Mesenchymal stem cell (in vitro differentiated cells and primary cell): ENCODE data around the gene TNP2.

Source experiments
- DNase-seq: peaks from one replicate; pipeline ENCODE4 v3.0.0-alpha.2; 2013
- H2AFZ ChIP-seq: one replicate; pipeline ENCODE4 v1.6.1; 2013; ENCODE audit warnings: low read depth, mild to moderate bottlenecking, control low read depth, inconsistent platforms, low read length, moderate library complexity
- H2AK5ac ChIP-seq: 2 replicates; pipeline ENCODE4 v1.6.1; 2013; ENCODE audit warnings: low read length, moderate library complexity, mild to moderate bottlenecking, inconsistent platforms; ENCODE audit not compliant: severe bottlenecking
- H2BK120ac ChIP-seq: one replicate; pipeline ENCODE4 v1.6.1; 2013; ENCODE audit warnings: low read depth, mild to moderate bottlenecking, inconsistent platforms, low read length, moderate library complexity
- H2BK12ac ChIP-seq, 2 experiments: one replicate each; pipeline ENCODE4 v1.6.1; 2013; ENCODE audit warnings: inconsistent platforms in 2 of 2, low read length in 2 of 2, mild to moderate bottlenecking in 2 of 2, moderate library complexity in 2 of 2, control low read depth in 1 of 2
- H2BK15ac ChIP-seq: one replicate; pipeline ENCODE4 v1.6.1; 2013; ENCODE audit warnings: mild to moderate bottlenecking, low read depth, inconsistent platforms; ENCODE audit not compliant: poor library complexity, severe bottlenecking
- H2BK5ac ChIP-seq: 2 replicates; pipeline ENCODE4 v1.6.1; 2013; ENCODE audit warnings: low read depth, mild to moderate bottlenecking, low read length, control low read depth, inconsistent platforms; ENCODE audit not compliant: poor library complexity, severe bottlenecking
- H3K14ac ChIP-seq, 2 experiments: one replicate each; pipeline ENCODE4 v1.6.1; 2013; ENCODE audit warnings: inconsistent platforms in 2 of 2, low read length in 2 of 2, control low read depth in 1 of 2, mild to moderate bottlenecking in 1 of 2, moderate library complexity in 1 of 2
- H3K18ac ChIP-seq, 2 experiments: one replicate each; pipeline ENCODE4 v1.6.1; 2013; ENCODE audit warnings: inconsistent platforms in 2 of 2, low read length in 2 of 2, control low read depth in 1 of 2, low read depth in 1 of 2, mild to moderate bottlenecking in 1 of 2
- H3K23ac ChIP-seq, 2 experiments: one replicate each; pipeline ENCODE4 v1.6.1; 2013; ENCODE audit warnings: inconsistent platforms in 2 of 2, low read length in 2 of 2, mild to moderate bottlenecking in 2 of 2, moderate library complexity in 2 of 2, control low read depth in 1 of 2
- H3K27ac ChIP-seq: 2 replicates; pipeline ENCODE4 v1.5.1; 2013; ENCODE audit warnings: mild to moderate bottlenecking, moderate library complexity, low read length, control low read depth, inconsistent platforms; ENCODE audit not compliant: poor library complexity, severe bottlenecking
- H3K27me3 ChIP-seq, 2 experiments: 2 replicates each; pipeline versions ENCODE4 v1.6.1 to v1.7.0; 2013; ENCODE audit warnings: low read length in 2 of 2, mild to moderate bottlenecking in 2 of 2, moderate library complexity in 2 of 2, control low read depth in 1 of 2, inconsistent platforms in 1 of 2; ENCODE audit not compliant: control insufficient read depth in 1 of 2, insufficient read depth in 1 of 2
- H3K36me3 ChIP-seq, 2 experiments: 2 replicates each; pipeline versions ENCODE4 v1.6.1 to v1.7.0; 2013; ENCODE audit warnings: low read length in 2 of 2, control low read depth in 1 of 2, inconsistent platforms in 1 of 2, low read depth in 1 of 2, mild to moderate bottlenecking in 1 of 2; ENCODE audit not compliant: insufficient read depth in 2 of 2, control insufficient read depth in 1 of 2
- H3K4ac ChIP-seq, 2 experiments: one replicate each; pipeline ENCODE4 v1.6.1; 2013; ENCODE audit warnings: inconsistent platforms in 2 of 2, low read length in 2 of 2, mild to moderate bottlenecking in 2 of 2, moderate library complexity in 2 of 2, control low read depth in 1 of 2, low read depth in 1 of 2
- H3K4me1 ChIP-seq: 2 replicates; pipeline ENCODE4 v1.6.1; 2013; ENCODE audit warnings: low read depth, low read length, control low read depth; ENCODE audit not compliant: control insufficient read depth, insufficient read depth
- H3K4me2 ChIP-seq: 2 replicates; pipeline ENCODE4 v1.6.1; 2013; ENCODE audit warnings: low read length, mild to moderate bottlenecking, inconsistent platforms; ENCODE audit not compliant: poor library complexity, severe bottlenecking
- H3K4me3 ChIP-seq, 2 experiments: 2 replicates each; pipeline versions ENCODE4 v1.5.1 to v1.7.0; 2013; ENCODE audit warnings: low read length in 2 of 2, mild to moderate bottlenecking in 2 of 2, control low read depth in 1 of 2, low read depth in 1 of 2; ENCODE audit not compliant: insufficient read depth in 1 of 2
- H3K79me1 ChIP-seq: replicated peaks from 2 replicates; pipeline ENCODE4 v1.6.1; 2013; ENCODE audit warnings: mild to moderate bottlenecking, control low read depth, low read length, inconsistent platforms; ENCODE audit not compliant: poor library complexity, severe bottlenecking
- H3K9ac ChIP-seq: 2 replicates; pipeline ENCODE4 v1.7.0; 2013; ENCODE audit warnings: mild to moderate bottlenecking, low read length, moderate library complexity
- H3K9me3 ChIP-seq: 2 replicates; pipeline ENCODE4 v1.7.0; 2013; ENCODE audit warnings: mild to moderate bottlenecking, low read length; ENCODE audit not compliant: control insufficient read depth
- H4K8ac ChIP-seq: one replicate; pipeline ENCODE4 v1.6.1; 2013; ENCODE audit warnings: inconsistent platforms, mild to moderate bottlenecking, low read length, moderate library complexity
- H4K91ac ChIP-seq: one replicate; pipeline ENCODE4 v1.6.1; 2013; ENCODE audit warnings: mild to moderate bottlenecking, low read length, inconsistent platforms
- WGBS: methylation state at CpG from one replicate; pipeline ENCODE4 v1.1.7; 2013; ENCODE audit warnings: mixed read lengths; 5-methylcytosine and 5-hydroxymethylcytosine counted together

Gene TNP2

DNA sequence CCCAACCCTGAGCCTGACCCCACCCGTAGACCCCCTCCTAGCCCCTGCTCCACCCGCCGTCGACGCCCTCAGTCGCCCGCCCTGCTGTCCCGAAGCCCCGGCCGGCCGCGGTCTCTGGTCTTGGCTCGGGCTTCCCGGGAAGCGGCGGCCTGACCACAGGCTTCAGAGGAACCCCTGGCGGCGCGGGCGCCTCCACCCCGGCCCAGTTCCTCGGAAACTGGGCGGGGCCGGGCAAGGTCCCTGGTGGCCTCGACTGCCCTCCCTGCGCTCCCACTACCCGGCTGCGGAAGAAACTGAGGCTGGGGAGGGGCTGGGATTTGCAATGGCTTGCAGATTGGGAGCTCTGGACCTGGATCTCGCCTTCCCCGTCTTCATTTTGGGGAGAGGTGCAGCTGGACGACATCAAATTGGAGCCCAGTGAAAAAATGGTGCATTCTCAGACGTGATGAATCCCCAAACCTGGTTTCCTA lies 12.4 kb downstream of the TNP2 start:
- Histone ChIP-seq H3K9ac (peak overlapping the region; percentile 98), H2AFZ (peak overlapping the region; percentile 36), H2BK15ac (peak overlapping the region; percentile 30), H3K9me3 (no peaks in the 10 kb centered on the region), H4K91ac (peak overlapping the region; percentile 12), H3K4me3 (peak overlapping the region; percentile 61 to 91), H2AK5ac (peak overlapping the region; percentile 49), H3K18ac (peak overlapping the region; percentile 93 to 95), H2BK5ac (peak overlapping the region; percentile 84), H3K27me3 (peaks cover 0 to 11% of the 10 kb centered on the region in 2 experiments), H3K36me3 (peaks cover 0 to 20% of the 10 kb centered on the region in 2 experiments), H3K27ac (peak overlapping the region; percentile 82), H3K4me1 (peaks cover 37% of the 10 kb centered on the region), H2BK120ac (peak overlapping the region; percentile 90), H3K79me1 (peaks cover 5% of the 10 kb centered on the region), H3K14ac (peak overlapping the region in 1 of 2 experiments; percentile 11), H3K4me2 (peak overlapping the region; percentile 78), H3K23ac (peak overlapping the region in 1 of 2 experiments; percentile 35), H2BK12ac (peak overlapping the region; percentile 12 to 54), H3K4ac (peak overlapping the region; percentile 31 to 81), H4K8ac (peak overlapping the region; percentile 29)
- WGBS, result 2% methylated on average over 31 of the region's 32 CpGs
- peak; percentile 81 for DNase-seq

DNA sequence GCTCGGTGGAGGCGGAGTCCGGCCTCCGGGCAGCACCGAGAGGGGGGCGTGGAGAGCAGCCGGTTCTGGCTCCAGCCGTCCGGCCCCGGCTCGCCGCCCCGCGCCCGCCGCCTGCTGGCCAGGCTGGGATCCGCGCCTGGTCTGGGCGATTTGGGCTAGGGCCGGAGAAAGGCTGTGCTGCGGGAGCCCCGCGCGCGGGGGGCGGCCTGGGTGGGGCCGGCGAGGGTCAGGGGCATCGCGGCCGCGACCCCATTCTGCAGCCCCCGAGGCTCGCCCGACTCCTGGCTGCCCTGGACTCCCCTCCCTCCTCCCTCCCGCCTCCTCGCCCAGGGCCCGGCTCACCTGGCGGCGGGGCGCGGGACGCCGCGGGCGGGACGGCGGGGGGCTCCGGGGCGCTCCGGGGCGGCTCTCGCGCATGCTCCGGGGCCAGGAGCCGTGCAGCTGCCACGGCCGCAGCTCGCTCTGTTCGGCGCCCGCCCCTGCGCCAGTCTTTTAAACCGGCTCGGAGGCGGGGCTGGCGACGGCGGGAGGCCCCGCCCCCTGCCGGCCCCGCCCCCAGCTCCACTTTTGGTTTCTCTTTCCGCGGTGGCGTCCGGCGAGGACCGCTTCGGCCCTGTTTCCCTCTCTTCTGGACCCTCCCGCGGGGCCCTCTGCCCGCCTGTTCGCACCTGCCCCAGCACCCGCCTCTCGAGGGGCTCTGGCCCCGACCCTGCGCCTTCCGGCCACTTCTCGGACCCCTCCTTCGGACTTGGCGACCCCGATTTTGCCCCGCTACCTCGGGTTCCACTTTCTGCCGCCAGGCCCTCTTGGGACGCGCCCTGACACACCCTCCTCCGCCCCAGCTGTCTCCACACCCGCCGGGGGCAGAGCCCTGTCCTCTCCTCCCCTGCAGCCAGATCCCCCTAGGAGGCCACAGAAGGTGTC lies 13.1 kb downstream of the TNP2 start, which contains the start of gene SOCS1:
Gene SOCS1, minus strand, starts transcription at position 468 of the 924 bp plus-strand sequence. CDS start 726 bp downstream, outside the sequence.
- H4K8ac ChIP-seq, result peak within 1 kb of the TSS; percentile 61
- peak within 1 kb of the TSS; percentile 82 for H3K27ac ChIP-seq
- peak within 1 kb of the TSS; percentile 90 for H3K4me2 ChIP-seq
- H2AFZ ChIP-seq, result peak within 1 kb of the TSS; percentile 36
- peaks cover 0 to 24% of the 10 kb centered on the region in 2 experiments for H3K36me3 ChIP-seq
- peak; percentile 87 for DNase-seq
- peaks cover 40% of the 10 kb centered on the region for H3K4me1 ChIP-seq
- peak within 1 kb of the TSS; percentile 84 for H2BK5ac ChIP-seq
- peaks cover 0 to 11% of the 10 kb centered on the region in 2 experiments for H3K27me3 ChIP-seq
- peak within 1 kb of the TSS; percentile 84 to 91 for H3K4me3 ChIP-seq
- peak within 1 kb of the TSS in 1 of 2 experiments; percentile 99 for H3K23ac ChIP-seq
- peak within 1 kb of the TSS; percentile 49 for H2AK5ac ChIP-seq
- peak within 1 kb of the TSS; percentile 12 to 67 for H2BK12ac ChIP-seq
- H3K4ac ChIP-seq, result peak within 1 kb of the TSS; percentile 81 to 89
- H3K9me3 ChIP-seq, result no peaks in the 10 kb centered on the region
- peak within 1 kb of the TSS; percentile 98 for H3K9ac ChIP-seq
- H3K14ac ChIP-seq, result peak within 1 kb of the TSS in 1 of 2 experiments; percentile 44
- peak within 1 kb of the TSS; percentile 95 to 97 for H3K18ac ChIP-seq
- H2BK15ac ChIP-seq, result peak within 1 kb of the TSS; percentile 38
- peaks cover 5% of the 10 kb centered on the region for H3K79me1 ChIP-seq
- H4K91ac ChIP-seq, result peak within 1 kb of the TSS; percentile 93
- peak within 1 kb of the TSS; percentile 90 for H2BK120ac ChIP-seq
- WGBS, result under 1% methylated on average over 81 of the region's 100 CpGs

DNA sequence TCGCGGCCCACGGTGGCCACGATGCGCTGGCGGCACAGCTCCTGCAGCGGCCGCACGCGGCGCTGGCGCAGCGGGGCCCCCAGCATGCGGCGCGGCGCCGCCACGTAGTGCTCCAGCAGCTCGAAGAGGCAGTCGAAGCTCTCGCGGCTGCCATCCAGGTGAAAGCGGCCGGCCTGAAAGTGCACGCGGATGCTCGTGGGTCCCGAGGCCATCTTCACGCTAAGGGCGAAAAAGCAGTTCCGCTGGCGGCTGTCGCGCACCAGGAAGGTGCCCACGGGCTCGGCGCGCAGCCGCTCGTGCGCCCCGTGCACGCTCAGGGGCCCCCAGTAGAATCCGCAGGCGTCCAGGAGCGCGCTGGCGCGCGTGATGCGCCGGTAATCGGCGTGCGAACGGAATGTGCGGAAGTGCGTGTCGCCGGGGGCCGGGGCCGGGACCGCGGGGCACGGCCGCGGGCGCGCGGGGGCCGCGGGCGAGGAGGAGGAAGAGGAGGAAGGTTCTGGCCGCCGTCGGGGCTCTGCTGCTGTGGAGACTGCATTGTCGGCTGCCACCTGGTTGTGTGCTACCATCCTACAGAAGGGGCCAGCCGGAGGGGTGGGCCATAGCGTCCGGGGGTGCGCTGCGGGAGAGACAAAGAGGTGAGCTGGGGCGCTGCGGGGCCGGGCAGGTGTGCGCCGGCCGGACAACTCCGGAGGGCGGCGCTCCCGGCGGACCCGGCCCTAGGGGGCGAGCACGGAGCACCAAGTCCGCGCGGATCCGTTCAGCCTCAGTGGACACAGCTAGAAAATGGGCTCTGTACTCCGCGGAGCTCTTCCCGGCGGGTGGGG lies 14.0 kb downstream of the TNP2 start:
- Histone ChIP-seq H3K27ac (peak overlapping the region; percentile 57), H4K8ac (peak overlapping the region; percentile 83), H2BK12ac (peak overlapping the region in 1 of 2 experiments; percentile 67), H2AK5ac (no peak overlapping the region), H3K4me1 (peaks cover 42% of the 10 kb centered on the region), H3K27me3 (peaks cover 0 to 4% of the 10 kb centered on the region in 2 experiments), H3K36me3 (peaks cover 0 to 24% of the 10 kb centered on the region in 2 experiments), H2AFZ (no peak overlapping the region), H2BK120ac (no peak overlapping the region), H3K18ac (peak overlapping the region; percentile 89 to 97), H3K23ac (peak overlapping the region in 1 of 2 experiments; percentile 99), H2BK15ac (peak overlapping the region; percentile 60), H3K4me2 (peak overlapping the region; percentile 90), H3K9ac (peak overlapping the region; percentile 84), H3K79me1 (peaks cover 5% of the 10 kb centered on the region), H3K14ac (peak overlapping the region in 1 of 2 experiments; percentile 44), H3K9me3 (no peaks in the 10 kb centered on the region), H3K4ac (peak overlapping the region; percentile 67 to 89), H2BK5ac (peak overlapping the region; percentile 63), H3K4me3 (peak overlapping the region; percentile 80 to 84), H4K91ac (peak overlapping the region; percentile 90)
- under 1% methylated on average over 86 of the region's 105 CpGs for WGBS
- DNase-seq, result peak; percentile 65
